GM12892 (cell line): Measurements from ENCODE around the gene LMTK2. TPM values are rescaled to one million over a fixed set of nuclear protein-coding genes. Genes with fewer than 3 reads are reported as not detected.
A peak's percentile ranks its signal among the peaks of the same experiment; 100 is the strongest.

ENCODE experiments used
- DNase-seq: peaks from one replicate; pipeline ENCODE4 v3.0.0; 2011; ENCODE audit not compliant: insufficient read length
- FAIRE-seq: peaks from 2 replicates; lab custom pipeline; 2011; peaks lifted over from hg19 to GRCh38; lab: Jason Lieb, UNC
- POLR2A ChIP-seq: IDR thresholded peaks from 2 replicates; pipeline ENCODE4 v1.6.1; 2011; ENCODE audit warnings: low read depth, low read length, control low read depth
- POLR2AphosphoS5 ChIP-seq: IDR thresholded peaks from 2 replicates; pipeline ENCODE4 v1.6.1; 2011; ENCODE audit warnings: low read depth, low read length, control low read depth
- TAF1 ChIP-seq: IDR thresholded peaks from 2 replicates; pipeline ENCODE4 v1.6.1; 2011; ENCODE audit warnings: low read depth, mild to moderate bottlenecking, control low read depth, low read length, borderline replicate concordance
- polyA plus RNA-seq: library from polyadenylated mRNA; unstranded; fragments of >200 nt; gene quantifications from one replicate; pipeline ENCODE4 v1.2.1, GENCODE V29; 2012; ENCODE audit warnings: missing spikeins, inconsistent platforms; ENCODE audit not compliant: missing spikeins

Gene LMTK2
- 2.4 TPM for polyA plus RNA-seq

DNA sequence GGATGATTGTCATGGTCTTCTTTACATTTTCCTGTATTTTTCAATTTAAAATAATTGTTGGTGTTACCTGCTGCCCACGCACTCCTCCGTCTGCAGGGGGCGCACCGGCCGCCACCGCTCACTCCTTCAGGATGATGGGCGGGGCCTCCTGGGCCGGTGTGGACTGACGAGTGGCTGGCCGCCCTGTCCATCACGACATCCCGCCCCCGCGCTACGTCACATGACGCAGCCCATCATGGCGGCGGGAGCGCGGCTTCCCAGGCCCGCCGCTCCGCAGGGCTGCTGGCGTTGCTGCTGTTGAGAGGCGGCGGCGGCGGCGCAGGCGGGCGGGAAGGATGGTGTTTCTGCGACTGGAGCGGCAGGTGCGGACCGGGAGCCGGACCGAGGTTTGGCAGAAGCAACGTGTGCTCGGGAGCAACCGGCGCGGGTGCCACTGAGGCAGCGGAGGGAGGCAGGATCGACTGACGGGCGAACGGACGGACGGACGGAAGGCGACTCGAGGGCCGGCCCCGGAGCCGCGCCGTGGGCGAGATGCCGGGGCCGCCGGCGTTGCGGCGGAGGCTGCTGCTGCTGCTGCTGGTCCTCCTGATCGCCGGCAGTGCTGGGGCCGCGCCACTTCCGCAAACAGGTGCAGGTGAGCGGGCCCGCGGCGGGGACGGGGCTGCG is at the start of gene LMTK2:
TSS of gene LMTK2 (plus strand) at position 216 of the 666 bp plus-strand sequence. CDS start at position 532, 316 bp downstream.
- FAIRE-seq (peak; percentile 99), DNase-seq (peak; percentile 83)
- TF ChIP-seq POLR2A = peak; percentile 88
- peak; percentile 56; the same call in 1 of the 2 replicates for TF ChIP-seq TAF1
- peak; percentile 59 for TF ChIP-seq POLR2AphosphoS5

- TF ChIP-seq POLR2A (no peak), TAF1 (no peak), POLR2AphosphoS5 (no peak)
- no peak for FAIRE-seq
- DNase-seq = no peak
Observed at GRCh38 chr7:98057157-98057556, 49.5 kb upstream of the LMTK2 start.

- DNase-seq = no peak
- no peak for FAIRE-seq
- TF ChIP-seq POLR2A = no peak
- no peak for TF ChIP-seq POLR2AphosphoS5
Observed at GRCh38 chr7:98058186-98058585, 48.5 kb upstream of the LMTK2 start.

- FAIRE-seq = no peak
- no peak for TF ChIP-seq TAF1
- no peak for TF ChIP-seq POLR2A
- TF ChIP-seq POLR2AphosphoS5 = no peak
- DNase-seq = no peak
Observed at GRCh38 chr7:98064233-98064632, 42.4 kb upstream of the LMTK2 start.

DNA sequence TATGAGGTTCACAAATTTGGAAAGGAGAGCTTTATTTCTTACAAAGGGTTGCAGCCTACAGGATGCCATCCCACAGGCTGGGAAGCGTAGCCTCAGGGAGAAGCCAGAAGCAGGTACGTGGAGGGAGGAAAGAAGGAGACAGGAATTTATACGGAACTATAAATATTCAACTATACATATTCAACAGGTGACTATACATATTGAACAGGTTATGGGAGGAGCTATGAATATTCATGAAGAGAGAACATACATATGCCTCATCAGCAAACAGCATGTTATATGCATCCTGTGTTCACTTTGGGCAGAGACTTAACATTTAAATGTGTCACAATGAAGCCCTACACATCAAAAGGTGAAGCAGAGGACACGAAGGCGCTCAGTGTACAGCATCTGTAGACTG is 40.5 kb upstream of the LMTK2 start:
- DNase-seq (no peak), FAIRE-seq (no peak)
- no peak for TF ChIP-seq POLR2A
- no peak for TF ChIP-seq TAF1
- TF ChIP-seq POLR2AphosphoS5 = no peak

DNA sequence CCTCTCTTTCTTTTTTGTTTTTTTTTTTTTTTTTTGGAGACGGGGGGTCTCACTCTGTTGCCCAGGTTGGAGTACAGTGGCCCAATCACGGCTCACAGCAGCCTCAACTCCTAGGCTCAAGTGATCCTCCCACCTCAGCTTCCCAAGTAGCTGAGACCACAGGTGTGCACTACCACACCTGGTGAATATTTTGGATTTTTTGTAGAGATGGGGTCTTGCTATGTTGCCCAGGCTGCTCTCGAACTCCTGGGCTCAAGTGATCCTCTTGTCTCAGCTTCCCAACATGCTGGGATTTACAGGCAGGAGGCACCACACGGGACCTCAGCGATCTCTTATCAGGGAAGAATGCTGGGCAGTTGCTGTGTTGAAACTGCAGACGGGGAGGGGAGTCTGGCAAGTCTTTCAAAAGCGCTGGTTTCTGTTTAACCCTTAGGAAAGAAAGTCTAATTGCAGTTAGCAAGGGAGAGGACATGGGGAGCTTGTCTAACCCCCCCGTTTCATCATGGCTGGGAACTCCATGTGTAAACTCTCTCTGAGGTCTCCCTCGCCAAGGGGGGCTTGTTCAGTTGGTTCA is 39.6 kb upstream of the LMTK2 start:
- no peak for FAIRE-seq
- TF ChIP-seq POLR2A = no peak
- TF ChIP-seq POLR2AphosphoS5 = no peak
- no peak for TF ChIP-seq TAF1
- no peak for DNase-seq

- FAIRE-seq = no peak
- TF ChIP-seq TAF1 = no peak
- no peak for TF ChIP-seq POLR2AphosphoS5
- TF ChIP-seq POLR2A = no peak
- DNase-seq = no peak
Observed at GRCh38 chr7:98073047-98073446, 33.6 kb upstream of the LMTK2 start.

- no peak for TF ChIP-seq TAF1
- TF ChIP-seq POLR2A = no peak
- no peak for TF ChIP-seq POLR2AphosphoS5
- FAIRE-seq = no peak
Observed at GRCh38 chr7:98075801-98076200, 30.9 kb upstream of the LMTK2 start.

DNA sequence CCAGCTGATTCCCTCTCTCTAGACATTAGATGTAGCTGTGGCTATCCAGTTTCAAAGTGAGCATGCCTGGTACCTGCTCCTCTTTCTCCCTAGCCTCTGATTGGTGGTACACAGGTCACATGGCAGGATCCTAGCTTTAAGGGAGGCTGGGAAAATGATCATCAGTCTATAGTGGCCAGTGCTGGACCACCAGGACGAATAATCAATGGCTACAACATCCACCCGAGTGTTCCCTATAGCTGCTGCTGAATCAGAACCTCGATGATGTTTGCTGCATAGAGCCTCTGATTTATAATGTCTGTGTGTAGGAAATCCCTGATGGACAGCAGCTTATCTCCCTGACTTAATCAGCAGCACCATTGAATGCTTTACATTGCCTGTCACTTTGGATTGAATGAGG is 28.9 kb upstream of the LMTK2 start:
- TF ChIP-seq POLR2AphosphoS5 (no peak), TAF1 (no peak), POLR2A (no peak)
- no peak for FAIRE-seq
- DNase-seq = no peak

More at GRCh38 chr7:98075801-98076200, 30.9 kb upstream of the LMTK2 start:
- no peak for DNase-seq

DNA sequence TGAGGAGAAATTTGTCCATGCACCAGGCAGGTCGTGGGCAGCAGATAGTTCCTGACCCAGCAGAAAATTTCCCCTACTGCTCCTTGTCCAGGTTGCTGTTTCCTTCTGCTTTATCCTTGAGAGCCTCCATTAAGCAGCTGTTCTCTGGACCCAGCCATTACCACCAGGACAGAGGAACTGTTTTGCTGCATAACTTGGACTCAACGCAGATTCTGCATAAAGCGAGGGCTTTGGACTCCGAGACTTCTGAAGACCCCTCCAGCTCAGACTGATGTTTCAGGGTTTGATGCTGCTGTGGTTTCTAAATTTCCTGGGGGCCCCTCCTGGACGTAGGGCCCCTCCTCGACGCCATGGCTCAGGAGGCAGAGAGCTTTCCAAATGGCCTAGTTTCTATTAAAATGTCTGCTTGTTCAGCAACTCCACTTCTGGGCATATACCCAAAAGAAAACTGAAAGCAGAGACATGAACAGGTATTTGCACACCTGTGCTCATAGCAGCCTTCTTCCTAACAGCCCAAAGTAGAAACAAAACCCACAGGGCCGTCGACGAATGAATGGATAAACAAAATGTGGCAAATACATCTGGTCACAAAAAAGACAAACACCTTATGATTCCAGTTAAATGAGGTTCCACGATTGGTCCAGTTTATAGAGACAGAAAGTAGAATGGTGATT is 28.3 kb upstream of the LMTK2 start:
- no peak for FAIRE-seq
- DNase-seq = no peak
- no peak for TF ChIP-seq POLR2AphosphoS5
- no peak for TF ChIP-seq POLR2A
- no peak for TF ChIP-seq TAF1

- no peak for DNase-seq
- TF ChIP-seq POLR2A = no peak
- FAIRE-seq = no peak
Observed at GRCh38 chr7:98079891-98080648, 26.6 kb upstream of the LMTK2 start.

- no peak for DNase-seq
- no peak for FAIRE-seq
- TF ChIP-seq POLR2A (no peak), POLR2AphosphoS5 (no peak), TAF1 (no peak)
Observed at GRCh38 chr7:98081319-98081718, 25.3 kb upstream of the LMTK2 start.
